ENCODE results near the gene POLR3B.

- no peak for TF ChIP-seq CTCF (conservative IDR thresholded peaks at IDR 0.05 in 1 of 2, IDR thresholded peaks at IDR 0.05 in 1 of 2; ENCODE audit: extremely low read depth in 1 of 2, insufficient read depth in 1 of 2, low read depth in 1 of 2, low read length in 2 of 2)
- TF ChIP-seq EZH2 (IDR thresholded peaks at IDR 0.05; ENCODE audit: borderline replicate concordance, low read length): no peak
Measured at GRCh38 chr12:106499628-106500027, 142.1 kb downstream of the POLR3B start.

Measured in mammary epithelial cell (primary cell).